Osteoblast (primary cell): ENCODE data around the gene ASTN2. TPM values are rescaled to one million over a fixed set of nuclear protein-coding genes. Genes with fewer than 3 reads are reported as not detected.

ENCODE experiments used
- DNase-seq: peaks from one replicate; pipeline ENCODE4 v3.0.0; 2011; ENCODE audit warnings: low spot score, mixed read lengths; ENCODE audit not compliant: insufficient read length; ENCODE audit errors: missing footprints
- H2AFZ ChIP-seq: 2 replicates; pipeline ENCODE4 v1.6.0; 2011; ENCODE audit warnings: mild to moderate bottlenecking, low read length
- H3K27ac ChIP-seq: 2 replicates; pipeline ENCODE4 v1.5.1; 2011; ENCODE audit warnings: mild to moderate bottlenecking, low read depth, low read length, moderate library complexity
- H3K27me3 ChIP-seq: 2 replicates; pipeline ENCODE4 v1.6.0; 2012; ENCODE audit warnings: mild to moderate bottlenecking, control low read depth, inconsistent platforms, low read length, moderate library complexity; ENCODE audit not compliant: insufficient read depth
- H3K36me3 ChIP-seq: 2 replicates; pipeline ENCODE4 v1.5.1; 2011; ENCODE audit warnings: mild to moderate bottlenecking, low read length, control low read depth, moderate library complexity; ENCODE audit not compliant: insufficient read depth
- H3K4me1 ChIP-seq: 2 replicates; pipeline ENCODE4 v1.5.1; 2011; ENCODE audit warnings: mild to moderate bottlenecking, low read length, control low read depth, moderate library complexity; ENCODE audit not compliant: insufficient read depth
- H3K4me2 ChIP-seq: 2 replicates; pipeline ENCODE4 v1.6.0; 2011; ENCODE audit warnings: mild to moderate bottlenecking, low read length; ENCODE audit not compliant: insufficient read depth
- H3K4me3 ChIP-seq: fragments of 200-600 bp; sonication (generic); 3 replicates; pipeline ENCODE4 v1.5.1; 2012; ENCODE audit warnings: mild to moderate bottlenecking, low read length, inconsistent platforms; ENCODE audit not compliant: insufficient read depth
- H3K79me2 ChIP-seq: 2 replicates; pipeline ENCODE4 v1.6.0; 2012; ENCODE audit warnings: mild to moderate bottlenecking, low read length, control low read depth, inconsistent platforms; ENCODE audit not compliant: insufficient read depth
- H3K9me3 ChIP-seq: 2 replicates; pipeline ENCODE4 v1.5.1; 2011; ENCODE audit warnings: low read depth, low read length, control low read depth
- H4K20me1 ChIP-seq: 2 replicates; pipeline ENCODE4 v1.6.0; 2012; ENCODE audit warnings: mild to moderate bottlenecking, low read length, control low read depth; ENCODE audit not compliant: insufficient read depth
- CTCF ChIP-seq: IDR thresholded peaks from 2 replicates; pipeline ENCODE4 v1.5.1; 2011; ENCODE audit warnings: mild to moderate bottlenecking, low read depth, low read length, moderate library complexity; ENCODE audit errors: extremely low read depth
- total RNA-seq: library from RNA; depleted of rRNA; stranded (reverse); fragments of >200 nt; gene quantifications from 2 replicates; pipeline ENCODE4 v1.2.3, GENCODE V29; 2012

ASTN2 gene
- total RNA-seq, 1 donor = 4.7 TPM

- H3K27ac ChIP-seq = no peak overlapping the region
- no peak overlapping the region for H3K4me2 ChIP-seq
- no peaks in the 10 kb centered on the region for H3K79me2 ChIP-seq
- H3K4me1 ChIP-seq = no peaks in the 10 kb centered on the region
- no peak for DNase-seq
- no peaks in the 10 kb centered on the region for H4K20me1 ChIP-seq
- TF ChIP-seq CTCF = no peak
- no peaks in the 10 kb centered on the region for H3K27me3 ChIP-seq
- no peaks in the 10 kb centered on the region for H3K36me3 ChIP-seq
- no peak overlapping the region for H2AFZ ChIP-seq
- no peak overlapping the region for H3K4me3 ChIP-seq
- no peaks in the 10 kb centered on the region for H3K9me3 ChIP-seq
These were observed 69.8 kb downstream of the ASTN2 start for GRCh38 chr9:117344892-117345660.

- H3K36me3 ChIP-seq = no peaks in the 10 kb centered on the region
- TF ChIP-seq CTCF = no peak
These were observed 71.4 kb downstream of the ASTN2 start for GRCh38 chr9:117343427-117343826.

GRCh38 chr9:117341151-117341550, 73.7 kb downstream of the ASTN2 start:
- Histone ChIP-seq H3K79me2 (no peaks in the 10 kb centered on the region), H3K9me3 (no peaks in the 10 kb centered on the region), H3K27ac (no peak overlapping the region), H3K4me3 (no peak overlapping the region), H3K4me2 (no peak overlapping the region), H3K4me1 (no peaks in the 10 kb centered on the region), H2AFZ (no peak overlapping the region), H4K20me1 (no peaks in the 10 kb centered on the region), H3K36me3 (no peaks in the 10 kb centered on the region), H3K27me3 (no peaks in the 10 kb centered on the region)
- no peak for DNase-seq
- no peak for TF ChIP-seq CTCF

More at GRCh38 chr9:117343427-117343826, 71.4 kb downstream of the ASTN2 start:
- H3K27me3 ChIP-seq = no peaks in the 10 kb centered on the region
- H3K27ac ChIP-seq = no peak overlapping the region
- no peaks in the 10 kb centered on the region for H3K79me2 ChIP-seq
- H3K4me2 ChIP-seq = no peak overlapping the region
- no peak overlapping the region for H3K4me3 ChIP-seq
- no peaks in the 10 kb centered on the region for H4K20me1 ChIP-seq
- H3K4me1 ChIP-seq = no peaks in the 10 kb centered on the region
- no peak for DNase-seq
- H3K9me3 ChIP-seq = no peaks in the 10 kb centered on the region
- no peak overlapping the region for H2AFZ ChIP-seq

- Histone ChIP-seq H3K4me1 (no peaks in the 10 kb centered on the region), H3K79me2 (no peaks in the 10 kb centered on the region), H3K4me2 (no peak overlapping the region), H3K36me3 (no peaks in the 10 kb centered on the region), H3K27me3 (no peaks in the 10 kb centered on the region), H4K20me1 (no peaks in the 10 kb centered on the region), H3K9me3 (no peaks in the 10 kb centered on the region), H3K27ac (no peak overlapping the region), H3K4me3 (no peak overlapping the region), H2AFZ (no peak overlapping the region)
- no peak for DNase-seq
- TF ChIP-seq CTCF = no peak
These were observed 74.4 kb downstream of the ASTN2 start for GRCh38 chr9:117340422-117340821.
